Esophagus muscularis mucosa (tissue), 4 donors: ENCODE measurements around the gene CSDE1. TPM values are rescaled to one million over a fixed set of nuclear protein-coding genes. Genes with fewer than 3 reads are reported as not detected.
A peak's percentile ranks its signal among the peaks of the same experiment; 100 is the strongest.

ENCODE experiments used
- DNase-seq: peaks from one replicate; pipeline ENCODE4 v3.0.0-alpha.2; 2017; ENCODE audit errors: extremely low spot score
- H3K27ac ChIP-seq, 4 donors: fragments of 200-600 bp; sonication (generic); replicated peaks in 1 of 4; 1 replicate in 3 of 4; 2 replicates in 1 of 4; pipeline ENCODE4 v1.5.1; 2016 to 2019; ENCODE audit warnings: mild to moderate bottlenecking in 1 of 4
- H3K27me3 ChIP-seq, 4 donors: fragments of 200-600 bp; sonication (generic); one replicate each; pipeline versions ENCODE4 v1.5.1 to v1.6.0; 2016 to 2019
- H3K36me3 ChIP-seq, 4 donors: fragments of 200-600 bp; sonication (generic); one replicate each; pipeline ENCODE4 v1.5.1; 2016 to 2019
- H3K4me1 ChIP-seq, 4 donors: fragments of 200-600 bp; sonication (generic); one replicate each; pipeline ENCODE4 v1.5.1; 2016 to 2019
- H3K4me3 ChIP-seq, 4 donors: fragments of 200-600 bp; sonication (generic); 1 replicate in 2 of 4; 2 replicates in 2 of 4; pipeline ENCODE4 v1.5.1; 2016 to 2019; ENCODE audit warnings: mild to moderate bottlenecking in 4 of 4, moderate library complexity in 1 of 4
- H3K9me3 ChIP-seq, 4 donors: fragments of 200-600 bp; sonication (generic); 1 replicate in 3 of 4; 2 replicates in 1 of 4; pipeline ENCODE4 v1.5.1; 2016 to 2019
- EP300 ChIP-seq: sonication (generic); formaldehyde crosslinking; IDR thresholded peaks from one replicate; pipeline ENCODE4 v1.6.1; 2017; ENCODE audit warnings: antibody characterized with exemption
- POLR2A ChIP-seq: fragments of 450-650 bp; IDR thresholded peaks from one replicate; pipeline ENCODE4 v1.6.1; 2017; ENCODE audit warnings: antibody characterized with exemption, moderate library complexity, mild to moderate bottlenecking, low read depth
- POLR2AphosphoS5 ChIP-seq, 2 donors: sonication (generic); formaldehyde crosslinking; IDR thresholded peaks; one replicate each; pipeline ENCODE4 v1.6.1; 2017; ENCODE audit warnings: antibody characterized with exemption in 2 of 2
- WGBS: methylation state at CpG from one replicate; pipeline ENCODE4 v1.1.5; 2018; 5-methylcytosine and 5-hydroxymethylcytosine counted together
- intact Hi-C: fragments of 100-400 bp; cut with DNase I; formaldehyde crosslinking; loops from one replicate; pipeline ENCODE4 v1.15.1; 2023
- total RNA-seq, 4 donors: library from RNA; depleted of rRNA; stranded (reverse); fragments of >200 nt; gene quantifications; one replicate each; pipeline versions ENCODE4 v1.1.0 to v1.2.1, GENCODE V29; 2016
- TF ChIP-seq, protein P1 (sequence below), 3 experiments: fragments of 200-600 bp in 2 of 3; fragments of 450-650 bp in 1 of 3; sonication (generic) in 2 of 3; IDR thresholded peaks; one replicate each; pipeline ENCODE4 v1.5.1; 2017 to 2019; ENCODE audit warnings: antibody characterized with exemption in 3 of 3, mild to moderate bottlenecking in 2 of 3, moderate library complexity in 1 of 3

CSDE1 gene
- total RNA-seq, 4 donors from 2014 or later = 614 to 1,394 (median 877) TPM

DNA sequence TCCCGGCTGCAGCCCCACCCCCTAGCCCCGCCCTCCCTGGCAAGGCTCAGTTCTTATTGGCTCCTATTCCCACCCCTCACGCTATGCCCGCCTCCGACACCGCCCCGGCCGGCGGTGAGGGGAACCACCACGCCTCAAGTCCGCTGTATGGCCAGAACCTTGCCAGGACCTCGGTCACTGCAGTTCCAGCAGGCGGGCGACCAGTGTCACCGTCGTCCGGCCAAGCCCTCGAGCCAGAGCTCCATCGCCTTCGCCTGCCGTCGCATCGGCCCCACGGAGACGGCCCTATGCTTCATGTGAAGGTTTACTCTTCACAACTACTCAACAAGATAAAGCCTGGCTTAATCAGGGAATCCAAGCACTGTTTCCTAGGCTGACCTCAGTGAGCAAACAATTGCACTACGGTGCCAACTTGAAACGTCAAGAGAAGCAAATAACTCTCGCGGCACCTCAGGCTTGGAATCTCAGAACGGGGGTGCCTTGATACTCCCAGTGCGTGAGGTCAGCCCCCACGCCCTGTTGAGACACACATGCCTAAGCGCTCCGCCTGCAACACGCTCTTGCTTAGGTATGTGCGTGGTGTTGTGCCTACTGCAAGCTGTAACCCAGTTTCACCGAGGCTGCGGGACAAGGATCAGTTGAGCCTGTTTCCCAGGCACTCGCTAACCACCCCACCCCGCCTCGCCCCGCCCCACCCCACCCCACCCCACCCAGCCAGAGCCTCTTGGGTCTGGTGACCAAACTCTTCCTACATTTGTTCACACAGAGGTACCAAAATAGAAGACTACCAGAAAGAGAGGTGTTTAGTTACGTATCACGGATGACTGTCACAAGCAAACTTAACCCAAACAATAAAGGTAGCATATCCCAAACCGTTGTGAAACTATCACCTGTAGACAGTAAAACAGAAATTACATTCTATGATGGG, 87.4 kb downstream of the CSDE1 start:
- peak; percentile 98 for DNase-seq
- Histone ChIP-seq H3K27ac (peak overlapping the region; percentile 67 to 83 (median 74)), H3K4me1 (peaks cover 0 to 18% (median 14%) of the 10 kb centered on the region in 4 donors), H3K9me3 (no peaks in the 10 kb centered on the region), H3K27me3 (no peaks in the 10 kb centered on the region), H3K4me3 (peak overlapping the region; percentile 66 to 94 (median 72)), H3K36me3 (no peaks in the 10 kb centered on the region)
- WGBS = 16% methylated on average over 16 of the region's 45 CpGs
- intact Hi-C loops = loop anchor here (5.0 kb wide), 1 partner anchor 42 kb away; no protein-coding TSS in a partner anchor
- TF ChIP-seq, protein P1, sequence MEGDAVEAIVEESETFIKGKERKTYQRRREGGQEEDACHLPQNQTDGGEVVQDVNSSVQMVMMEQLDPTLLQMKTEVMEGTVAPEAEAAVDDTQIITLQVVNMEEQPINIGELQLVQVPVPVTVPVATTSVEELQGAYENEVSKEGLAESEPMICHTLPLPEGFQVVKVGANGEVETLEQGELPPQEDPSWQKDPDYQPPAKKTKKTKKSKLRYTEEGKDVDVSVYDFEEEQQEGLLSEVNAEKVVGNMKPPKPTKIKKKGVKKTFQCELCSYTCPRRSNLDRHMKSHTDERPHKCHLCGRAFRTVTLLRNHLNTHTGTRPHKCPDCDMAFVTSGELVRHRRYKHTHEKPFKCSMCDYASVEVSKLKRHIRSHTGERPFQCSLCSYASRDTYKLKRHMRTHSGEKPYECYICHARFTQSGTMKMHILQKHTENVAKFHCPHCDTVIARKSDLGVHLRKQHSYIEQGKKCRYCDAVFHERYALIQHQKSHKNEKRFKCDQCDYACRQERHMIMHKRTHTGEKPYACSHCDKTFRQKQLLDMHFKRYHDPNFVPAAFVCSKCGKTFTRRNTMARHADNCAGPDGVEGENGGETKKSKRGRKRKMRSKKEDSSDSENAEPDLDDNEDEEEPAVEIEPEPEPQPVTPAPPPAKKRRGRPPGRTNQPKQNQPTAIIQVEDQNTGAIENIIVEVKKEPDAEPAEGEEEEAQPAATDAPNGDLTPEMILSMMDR (IDR thresholded peaks at IDR 0.05) = peak in 1 of 3 experiments; percentile 49
- TF ChIP-seq EP300 (no peak), POLR2A (no peak), POLR2AphosphoS5 (IDR thresholded peaks at IDR 0.05) (peak; percentile 78 to 79)

DNA sequence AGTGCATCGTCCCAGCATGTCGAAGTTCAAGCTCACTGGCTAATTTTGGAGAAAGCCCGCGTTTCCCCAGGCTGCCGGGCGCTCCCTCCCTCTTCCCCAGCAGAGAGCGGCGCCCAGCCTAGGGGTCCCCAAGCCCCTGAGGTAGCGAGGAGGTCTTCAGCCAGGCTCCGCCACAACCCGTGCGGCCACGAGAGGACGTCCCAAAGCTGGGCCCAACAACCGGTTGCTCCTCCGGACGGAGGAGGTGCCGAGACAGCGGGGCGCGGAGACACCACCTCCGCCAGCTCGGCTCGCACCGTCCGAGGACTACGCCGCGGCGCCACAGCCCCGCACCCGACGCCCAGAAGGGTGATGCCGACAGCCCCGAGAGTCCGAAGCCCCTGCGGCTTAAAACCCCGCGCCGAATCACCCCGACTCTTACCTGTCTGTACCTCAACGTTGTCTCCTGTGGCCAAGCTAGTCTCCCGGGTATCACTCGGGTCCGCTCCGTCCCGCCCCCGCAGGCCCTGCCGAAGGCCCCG, 88.2 kb downstream of the CSDE1 start, which contains the start of gene DENND2C:
Gene DENND2C (minus strand): TSS at position 488 of the 521 bp plus-strand sequence. CDS start 44,065 bp downstream, outside the sequence.
- Histone ChIP-seq H3K36me3 (no peaks in the 10 kb centered on the region), H3K4me1 (peaks cover 0 to 18% (median 14%) of the 10 kb centered on the region in 4 donors), H3K27me3 (no peaks in the 10 kb centered on the region), H3K9me3 (no peaks in the 10 kb centered on the region), H3K4me3 (peak within 1 kb of the TSS; percentile 66 to 94 (median 72)), H3K27ac (peak within 1 kb of the TSS; percentile 67 to 83 (median 74))
- DNase-seq = no peak
- intact Hi-C loops = loop anchor here (5.0 kb wide), 1 partner anchor 43 kb away; no protein-coding TSS in a partner anchor
- TF ChIP-seq EP300 (no peak), POLR2A (no peak), POLR2AphosphoS5 (IDR thresholded peaks at IDR 0.05) (no peak)
- TF ChIP-seq, protein P1 (IDR thresholded peaks at IDR 0.05) = no peak
- WGBS = 0% methylated on average over 43 of the region's 50 CpGs

DNA sequence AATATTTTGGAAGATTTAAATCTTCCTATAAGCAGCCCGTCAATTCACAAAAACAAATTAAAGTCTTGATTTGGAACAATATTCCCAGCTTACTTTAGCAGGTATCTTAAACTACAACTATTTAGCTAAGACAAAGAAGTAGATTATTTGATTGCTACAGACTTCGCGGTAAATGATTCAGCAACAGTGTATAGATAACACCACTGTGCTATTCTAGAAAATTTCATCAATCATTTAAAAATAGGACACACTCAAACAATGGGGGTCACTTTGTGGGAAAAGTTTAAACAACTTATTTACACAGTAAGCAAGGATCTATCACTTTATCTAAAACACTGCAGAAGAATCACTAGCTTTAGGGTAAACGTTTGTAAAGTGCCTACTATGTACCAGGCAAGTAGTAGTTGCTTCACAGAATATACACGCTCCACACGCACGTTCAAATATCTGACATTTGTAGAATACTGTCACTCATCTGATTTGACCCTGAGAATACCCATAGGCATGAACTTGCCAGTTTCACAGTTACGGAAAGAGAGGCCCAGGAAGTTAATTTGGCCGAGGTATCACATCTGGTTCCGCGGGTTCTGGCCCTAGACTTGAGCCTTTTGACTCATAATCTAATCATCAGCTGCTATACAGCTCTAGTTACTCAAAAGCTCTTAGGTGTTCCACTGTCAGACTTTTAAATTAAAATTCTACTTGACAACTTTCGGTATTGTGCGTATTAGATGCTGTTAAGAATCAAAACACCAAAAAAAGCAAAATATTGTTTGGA, 88.8 kb downstream of the CSDE1 start:
- Histone ChIP-seq H3K27me3 (no peaks in the 10 kb centered on the region), H3K27ac (peak overlapping the region; percentile 67 to 83 (median 74)), H3K4me3 (peak overlapping the region; percentile 66 to 94 (median 72)), H3K9me3 (no peaks in the 10 kb centered on the region), H3K36me3 (no peaks in the 10 kb centered on the region), H3K4me1 (peaks cover 0 to 18% (median 14%) of the 10 kb centered on the region in 4 donors)
- WGBS = 46% methylated on average over 13 of the region's 13 CpGs
- TF ChIP-seq POLR2A (no peak), POLR2AphosphoS5 (IDR thresholded peaks at IDR 0.05) (no peak)
- no peak for DNase-seq
- intact Hi-C loops = no loop called here

DNA sequence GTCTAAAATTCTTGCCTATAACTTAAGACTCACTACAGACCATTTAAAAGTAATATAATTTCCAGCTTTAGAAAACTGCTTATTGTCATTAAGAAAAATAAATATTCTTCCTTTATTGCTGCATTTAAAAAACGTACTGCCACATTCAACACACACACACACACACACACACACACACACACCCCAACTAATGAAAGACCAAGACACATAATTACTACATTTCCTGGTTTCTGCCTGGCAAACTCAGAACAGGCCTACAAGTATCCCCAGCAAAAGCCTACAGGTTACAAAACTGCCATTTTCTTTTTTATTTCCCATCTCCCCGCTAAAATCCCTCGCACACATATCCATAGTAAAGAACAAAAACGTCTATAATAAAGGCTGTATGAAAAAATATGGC, 89.4 kb downstream of the CSDE1 start:
- TF ChIP-seq POLR2AphosphoS5 (IDR thresholded peaks at IDR 0.05) (no peak), POLR2A (no peak), EP300 (no peak)
- TF ChIP-seq, protein P1 (IDR thresholded peaks at IDR 0.05) = no peak
- Histone ChIP-seq H3K36me3 (no peaks in the 10 kb centered on the region), H3K4me3 (no peak overlapping the region), H3K27ac (no peak overlapping the region), H3K4me1 (peaks cover 0 to 18% (median 14%) of the 10 kb centered on the region in 4 donors), H3K27me3 (no peaks in the 10 kb centered on the region), H3K9me3 (no peaks in the 10 kb centered on the region)
- intact Hi-C loops = no loop called here
- DNase-seq = no peak
- 87% methylated on average over 4 of the region's 4 CpGs for WGBS
